Endothelial cell of umbilical vein (primary cell): ENCODE results near the gene IGSF9. TPM values are rescaled to one million over a fixed set of nuclear protein-coding genes. Genes with fewer than 3 reads are reported as not detected.

ENCODE experiments used
- BruUV-seq: library from RNA; stranded (reverse); fragments of 400-500 nt; replicated peaks from 2 replicates; lab custom pipeline; 2021; lab: Mats Ljungman, UMichigan
- CTCF ChIA-PET: fragments of 300-600, 350-600 bp; sonication (Branson Sonifier 250); formaldehyde crosslinking; loops from one replicate; lab custom pipeline; 2021; ENCODE audit warnings: antibody characterized with exemption, inconsistent platforms; lab: Charles Lee
- POLR2A ChIA-PET: fragments of 300-600, 350-600 bp; sonication (Branson Sonifier 250); formaldehyde crosslinking; loops from one replicate; lab custom pipeline; 2021; ENCODE audit warnings: antibody characterized with exemption, inconsistent platforms; lab: Charles Lee
- DNase-seq: peaks from one replicate; pipeline ENCODE4 v3.0.0-alpha.2; 2011; ENCODE audit warnings: low read depth, low spot score
- FAIRE-seq: peaks from 2 replicates; lab custom pipeline; 2011; peaks lifted over from hg19 to GRCh38; lab: Jason Lieb, UNC
- H2AFZ ChIP-seq: 2 replicates; pipeline ENCODE4 v1.6.0; 2012; ENCODE audit warnings: low read depth, low read length, control low read depth, inconsistent platforms
- H3K27ac ChIP-seq: 2 replicates; pipeline ENCODE4 v1.5.1; 2011; ENCODE audit warnings: low read depth, mild to moderate bottlenecking, control low read depth, low read length, moderate library complexity; ENCODE audit not compliant: insufficient read depth
- H3K27me3 ChIP-seq, 2 experiments: 2 replicates each; pipeline versions ENCODE4 v1.6.0 to v1.6.1; 2011; ENCODE audit warnings: low read length in 2 of 2, mixed read lengths in 1 of 2; ENCODE audit not compliant: control insufficient read depth in 2 of 2, insufficient read depth in 2 of 2
- H3K36me3 ChIP-seq, 2 experiments: 2 replicates in 1 of 2; 3 replicates in 1 of 2; pipeline ENCODE4 v1.5.1; 2011; ENCODE audit warnings: low read length in 2 of 2, mild to moderate bottlenecking in 1 of 2, moderate library complexity in 1 of 2; ENCODE audit not compliant: control insufficient read depth in 2 of 2, insufficient read depth in 2 of 2; ENCODE audit errors: extremely low read depth in 1 of 2
- H3K4me1 ChIP-seq: 3 replicates; pipeline ENCODE4 v1.5.1; 2011; ENCODE audit warnings: mild to moderate bottlenecking, low read length; ENCODE audit not compliant: control insufficient read depth, insufficient read depth; ENCODE audit errors: extremely low read depth
- H3K4me2 ChIP-seq: 2 replicates; pipeline ENCODE4 v1.6.1; 2011; ENCODE audit warnings: low read length, control low read depth, mixed read lengths; ENCODE audit not compliant: insufficient read depth
- H3K4me3 ChIP-seq, 3 experiments: fragments of 200-600 bp in 1 of 3; sonication (generic), shearing (Covaris generic) in 1 of 3; replicated peaks in 1 of 3; 2 replicates each; pipeline ENCODE4 v1.5.1; 2011 to 2016; ENCODE audit warnings: control low read depth in 3 of 3, low read length in 3 of 3, mild to moderate bottlenecking in 2 of 3, inconsistent platforms in 1 of 3, low read depth in 1 of 3, moderate library complexity in 1 of 3; ENCODE audit not compliant: insufficient read depth in 1 of 3
- H3K79me2 ChIP-seq: 2 replicates; pipeline ENCODE4 v1.6.0; 2012; ENCODE audit warnings: low read length, inconsistent platforms; ENCODE audit not compliant: control insufficient read depth, insufficient read depth
- H3K9ac ChIP-seq: replicated peaks from 2 replicates; pipeline ENCODE3; 2011; ENCODE audit warnings: low read length, control low read depth; ENCODE audit not compliant: insufficient read depth; ENCODE audit errors: extremely low read depth
- H3K9me1 ChIP-seq: replicated peaks from 3 replicates; pipeline ENCODE4 v1.6.0; 2011; ENCODE audit warnings: mild to moderate bottlenecking, low read length; ENCODE audit not compliant: control insufficient read depth, insufficient read depth; ENCODE audit errors: extremely low read depth
- H3K9me3 ChIP-seq: replicated peaks from 2 replicates; pipeline ENCODE4 v1.5.1; 2012; ENCODE audit warnings: low read length, inconsistent platforms; ENCODE audit not compliant: control insufficient read depth, insufficient read depth
- H4K20me1 ChIP-seq: replicated peaks from 2 replicates; pipeline ENCODE3; 2011; ENCODE audit warnings: mild to moderate bottlenecking, low read length; ENCODE audit not compliant: control insufficient read depth, insufficient read depth; ENCODE audit errors: extremely low read depth
- CTCF ChIP-seq, 2 donors: IDR thresholded peaks; 1 replicate in 1 of 2; 2 replicates in 1 of 2; pipeline ENCODE4 v1.5.1; 2011; ENCODE audit warnings: low read length in 2 of 2, mild to moderate bottlenecking in 2 of 2, moderate library complexity in 2 of 2, control low read depth in 1 of 2, inconsistent platforms in 1 of 2, low read depth in 1 of 2; ENCODE audit not compliant: insufficient read depth in 1 of 2; ENCODE audit errors: extremely low read depth in 1 of 2
- EZH2 ChIP-seq: IDR thresholded peaks from 2 replicates; pipeline ENCODE4 v1.6.1; 2012; ENCODE audit warnings: borderline replicate concordance, low read depth, mild to moderate bottlenecking, moderate library complexity, low read length, inconsistent platforms; ENCODE audit not compliant: severe bottlenecking
- FOS ChIP-seq: IDR thresholded peaks from 2 replicates; pipeline ENCODE4 v1.6.1; 2011; ENCODE audit warnings: mild to moderate bottlenecking, low read length, moderate library complexity, borderline replicate concordance; ENCODE audit not compliant: insufficient read depth
- GATA2 ChIP-seq: IDR thresholded peaks from 2 replicates; pipeline ENCODE4 v1.7.0; 2011; ENCODE audit warnings: low read depth, mild to moderate bottlenecking, moderate library complexity, mixed read lengths, low read length; ENCODE audit not compliant: insufficient read length, insufficient read depth
- JUN ChIP-seq: IDR thresholded peaks from 2 replicates; pipeline ENCODE4 v1.6.1; 2011; ENCODE audit warnings: borderline replicate concordance, low read depth; ENCODE audit not compliant: insufficient read length, insufficient read depth
- MAX ChIP-seq: IDR thresholded peaks from 2 replicates; pipeline ENCODE4 v1.6.1; 2011; ENCODE audit not compliant: insufficient read depth, insufficient read length
- MYC ChIP-seq: IDR thresholded peaks from one replicate; pipeline ENCODE4 v1.6.1; 2011; ENCODE audit warnings: mild to moderate bottlenecking, low read depth, low read length
- POLR2A ChIP-seq: IDR thresholded peaks from 2 replicates; pipeline ENCODE4 v1.6.1; 2012; ENCODE audit warnings: low read depth, mild to moderate bottlenecking, control low read depth, low read length
- POLR2AphosphoS5 ChIP-seq: IDR thresholded peaks from 2 replicates; pipeline ENCODE4 v1.6.1; 2012; ENCODE audit warnings: low read depth, mild to moderate bottlenecking, control low read depth, low read length, moderate library complexity; ENCODE audit not compliant: insufficient read depth
- dilution Hi-C: fragments of 300-500 bp; cut with MboI; formaldehyde crosslinking; loops from one replicate; pipeline ENCODE4 v1.15.0; 2019; ENCODE audit warnings: low sequenced_read_pairs; ENCODE audit not compliant: extremely low pct_ligation_motif_present
- intact Hi-C: fragments of 100-400 bp; cut with micrococcal nuclease; formaldehyde crosslinking; loops from one replicate; pipeline ENCODE4 v1.10.0; 2022
- polyA plus RNA-seq, 4 experiments: library from polyadenylated mRNA; depleted of rRNA in 3 of 4; stranded (reverse) in 3 of 4; unstranded in 1 of 4; fragments of >200 nt; gene quantifications; 2 replicates each; pipeline versions ENCODE4 v1.2.1 to v1.2.3, GENCODE V29; 2011 to 2012; ENCODE audit warnings: missing spikeins in 1 of 4
- total RNA-seq: library from RNA; stranded (reverse); gene quantifications from 2 replicates; pipeline ENCODE4 v1.2.3, GENCODE V29; 2021

Gene IGSF9
- total and polyA plus RNA-seq, 2 donors (not counting 3 experiments of a cell fraction or from before 2014, with no cell fraction given), result 0.15 TPM

- ChIA-PET CTCF (interaction anchor here (0.6 to 5.0 kb wide), 6 partner anchors 10 to 682 kb away, joined by 3 to 36 read pairs (median 4); partner anchors contain the start of gene VSIG8), POLR2A (no interaction called here)
- BruUV-seq, result no TSS peak
- Histone ChIP-seq H3K4me3 (no peak overlapping the region), H3K9me3 (no peaks in the 10 kb centered on the region), H3K27me3 (no peaks in the 10 kb centered on the region), H3K4me2 (no peak overlapping the region), H3K27ac (no peak overlapping the region), H3K9ac (no peak overlapping the region), H2AFZ (no peak overlapping the region), H3K9me1 (no peaks in the 10 kb centered on the region), H3K36me3 (no peaks in the 10 kb centered on the region), H3K4me1 (peaks cover 16% of the 10 kb centered on the region), H4K20me1 (no peaks in the 10 kb centered on the region), H3K79me2 (no peaks in the 10 kb centered on the region)
- DNase-seq (no peak), FAIRE-seq (no peak)
- TF ChIP-seq JUN, result no peak
- TF ChIP-seq EZH2, result no peak
- no peak for TF ChIP-seq CTCF (IDR thresholded peaks at IDR 0.05; ENCODE audit: extremely low read depth in 1 of 2, insufficient read depth in 1 of 2, low read depth in 1 of 2, low read length in 2 of 2)
- no peak for TF ChIP-seq FOS
- no peak for TF ChIP-seq MAX
- TF ChIP-seq MYC, result no peak
- no peak for TF ChIP-seq POLR2A
- TF ChIP-seq GATA2, result no peak
- no peak for TF ChIP-seq POLR2AphosphoS5
- dilution Hi-C loops, result no loop called here
- intact Hi-C loops, result no loop called here
These were observed 65.4 kb downstream of the IGSF9 start for GRCh38 chr1:159879977-159880376.
